Heart right ventricle (tissue), 16 donors: ENCODE results near the gene OR13A1. TPM values are rescaled to one million over a fixed set of nuclear protein-coding genes. Genes with fewer than 3 reads are reported as not detected.

Source experiments
- ATAC-seq, 8 donors: fragments of 200-7000 bp; cut with Tn5 transposase; one replicate each; pipeline ENCODE4 v1.9.1; 2020; ENCODE audit warnings: mild to moderate bottlenecking in 8 of 8, moderate library complexity in 8 of 8, moderate number of reproducible peaks in 1 of 8
- DNase-seq, 2 donors: peaks; one replicate each; pipeline ENCODE4 v3.0.0-alpha.2; 2020
- H3K27ac ChIP-seq, 10 donors: fragments of 200-600 bp; sonication (generic) in 2 of 10; one replicate each; pipeline versions ENCODE4 v1.5.0 to v1.8.0; 2020 to 2022; ENCODE audit warnings: mild to moderate bottlenecking in 3 of 10
- H3K27me3 ChIP-seq, 7 donors: fragments of 200-600 bp; one replicate each; pipeline ENCODE4 v1.8.0; 2021 to 2022; ENCODE audit warnings: mild to moderate bottlenecking in 2 of 7
- H3K36me3 ChIP-seq, 9 donors: fragments of 200-600 bp; sonication (generic) in 1 of 9; one replicate each; pipeline versions ENCODE4 v1.5.0 to v1.8.0; 2020 to 2022; ENCODE audit warnings: mild to moderate bottlenecking in 2 of 9
- H3K4me1 ChIP-seq, 9 donors: fragments of 200-600 bp; sonication (generic) in 1 of 9; one replicate each; pipeline versions ENCODE4 v1.5.0 to v1.8.0; 2020 to 2022; ENCODE audit warnings: mild to moderate bottlenecking in 4 of 9
- H3K4me3 ChIP-seq, 10 donors: fragments of 200-600 bp; sonication (generic) in 2 of 10; one replicate each; pipeline versions ENCODE4 v1.5.0 to v1.8.0; 2020 to 2022; ENCODE audit warnings: mild to moderate bottlenecking in 7 of 10, moderate library complexity in 2 of 10
- H3K9me3 ChIP-seq, 11 donors: fragments of 200-600 bp in 10 of 11; sonication (generic) in 2 of 11; one replicate each; pipeline versions ENCODE4 v1.5.0 to v1.8.0; 2013 to 2022; ENCODE audit warnings: mild to moderate bottlenecking in 2 of 11, control low read depth in 1 of 11, moderate library complexity in 1 of 11
- WGBS, 2 donors: extraction: QIAGEN DNeasy Blood & Tissue Kit; methylation state at CpG; one replicate each; pipeline ENCODE4 v1.1.7; 2013; ENCODE audit warnings: inconsistent platforms in 1 of 2; 5-methylcytosine and 5-hydroxymethylcytosine counted together
- intact Hi-C, 10 donors: fragments of 100-400 bp; cut with DNase I; formaldehyde crosslinking; loops; one replicate each; pipeline versions ENCODE4 v1.11.1 to v1.14.2; 2022
- polyA plus RNA-seq, 2 donors: library from polyadenylated mRNA; stranded (reverse); fragments of 200-250 nt; gene quantifications; one replicate each; pipeline ENCODE4 v1.2.3, GENCODE V29; 2013
- total RNA-seq, 10 donors: library from RNA; stranded (reverse); fragmentation: NEBNext Ultra II Directional in 3 of 10; extraction: Animal tissue kit (Norgen Biotek cat#: 25700) in 3 of 10; gene quantifications; one replicate each; pipeline versions ENCODE4 v1.2.1 to v1.2.4, GENCODE V29; 2021 to 2023
- TF ChIP-seq, protein P1 (sequence below), 9 donors: fragments of 200-600 bp; sonication (generic) in 2 of 9; IDR thresholded peaks; one replicate each; pipeline versions ENCODE4 v1.5.0 to v1.8.0; 2021 to 2022; ENCODE audit warnings: antibody characterized with exemption in 9 of 9, mild to moderate bottlenecking in 5 of 9, moderate library complexity in 1 of 9
- donor health status: Arrhythmogenic right ventricular cardiomyopathy.
- donor health status: ischemic (EF 13 %, LVEDD 7.1; RV severe dilation, severe dysfunction).
- donor health status: healthy with polysubstance abuse.
- donor health status: DM: no; HTN: yes; CAD: no.
- donor health status: DM: no; HTN: no; CAD: no.
- donor health status: ischemic (EF 25% LVEDD 6.9; RV normal size, moderate dysfunction).
- donor health status: ischemic (EF 25% LVEDD 5.7; RV mildly dilated, moderate dysfunction).
- donor health status: healthy.
- donor health status: DM: yes; HTN: yes; CAD: no.
- donor health status: Ischemic cardiomyopathy.
- donor health status: ischemic (EF 35%, LVEDD 5.7; RV mildly dilated, moderate dysfunction).
- donor health status: nonischemic (EF 11% LVEDD 7.7; RV severe dilation, severe dysfunction).
- donor health status: DM: yes; HTN: yes; CAD: no.
- donor health status: PGD.
- donor health status: ischemic (EF 29% LVEDD 5.4; RV normal size, mild dysfunction).
- donor health status: nonischemic (EF 23%, LVEDD 6.1; RV moderate dilation, normal function).

The OR13A1 gene
- total and polyA plus RNA-seq, 12 donors, result 0.04 to 0.12 TPM; not detected in 10

DNA sequence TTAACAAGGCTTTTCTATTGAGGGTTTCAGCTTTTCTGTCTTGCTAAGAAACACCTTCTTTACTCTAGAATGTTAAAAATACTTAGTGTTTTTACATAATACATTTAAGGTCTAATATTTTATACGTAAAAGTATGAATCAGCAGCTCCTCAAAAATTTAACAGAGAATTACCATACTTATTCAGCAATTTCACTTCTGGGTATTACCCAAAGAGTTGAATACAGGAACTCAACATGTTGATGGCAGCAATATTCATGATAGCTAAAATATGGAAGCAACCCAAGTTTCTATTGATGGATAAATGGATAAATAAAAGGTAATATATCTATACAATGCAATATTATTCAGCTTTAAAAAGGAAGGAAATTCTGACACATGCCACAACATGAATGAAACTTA lies 9.7 kb upstream of the OR13A1 start:
- Histone ChIP-seq H3K36me3 (no peaks in the 10 kb centered on the region), H3K27ac (no peak overlapping the region), H3K4me1 (no peaks in the 10 kb centered on the region), H3K4me3 (no peak overlapping the region), H3K9me3 (peaks cover 0 to 32% (median 0%) of the 10 kb centered on the region in 11 donors), H3K27me3 (no peaks in the 10 kb centered on the region)
- ATAC-seq, result no peak
- no peak for DNase-seq
- intact Hi-C loops, result no loop called here
- TF ChIP-seq, protein P1, sequence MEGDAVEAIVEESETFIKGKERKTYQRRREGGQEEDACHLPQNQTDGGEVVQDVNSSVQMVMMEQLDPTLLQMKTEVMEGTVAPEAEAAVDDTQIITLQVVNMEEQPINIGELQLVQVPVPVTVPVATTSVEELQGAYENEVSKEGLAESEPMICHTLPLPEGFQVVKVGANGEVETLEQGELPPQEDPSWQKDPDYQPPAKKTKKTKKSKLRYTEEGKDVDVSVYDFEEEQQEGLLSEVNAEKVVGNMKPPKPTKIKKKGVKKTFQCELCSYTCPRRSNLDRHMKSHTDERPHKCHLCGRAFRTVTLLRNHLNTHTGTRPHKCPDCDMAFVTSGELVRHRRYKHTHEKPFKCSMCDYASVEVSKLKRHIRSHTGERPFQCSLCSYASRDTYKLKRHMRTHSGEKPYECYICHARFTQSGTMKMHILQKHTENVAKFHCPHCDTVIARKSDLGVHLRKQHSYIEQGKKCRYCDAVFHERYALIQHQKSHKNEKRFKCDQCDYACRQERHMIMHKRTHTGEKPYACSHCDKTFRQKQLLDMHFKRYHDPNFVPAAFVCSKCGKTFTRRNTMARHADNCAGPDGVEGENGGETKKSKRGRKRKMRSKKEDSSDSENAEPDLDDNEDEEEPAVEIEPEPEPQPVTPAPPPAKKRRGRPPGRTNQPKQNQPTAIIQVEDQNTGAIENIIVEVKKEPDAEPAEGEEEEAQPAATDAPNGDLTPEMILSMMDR (IDR thresholded peaks at IDR 0.05), result no peak
- 78% methylated on average over 1 of the region's 1 CpG for WGBS, 2 donors

DNA sequence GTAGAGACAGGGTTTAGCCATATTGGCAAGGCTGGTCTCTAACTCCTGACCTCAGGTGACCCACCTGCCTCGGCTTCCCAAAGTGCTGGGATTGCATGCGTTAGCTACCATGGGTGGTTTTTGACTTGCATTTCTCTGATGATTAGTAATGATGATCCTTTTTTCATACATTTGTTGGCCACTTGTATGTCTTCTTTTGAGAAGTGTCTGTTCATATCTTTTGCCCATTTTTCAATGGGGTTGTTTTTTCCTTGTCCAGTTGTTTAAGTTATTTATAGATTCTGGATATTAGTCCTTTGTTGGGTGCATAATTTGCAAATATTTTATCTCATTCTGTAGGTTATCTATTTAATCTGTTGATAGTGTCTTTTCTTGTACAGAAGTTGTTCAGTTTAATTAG lies 4.3 kb upstream of the OR13A1 start:
- intact Hi-C loops, result no loop called here
- no peaks in the 10 kb centered on the region for H3K27me3 ChIP-seq
- 84 to 93% methylated on average over 2 of the region's 2 CpGs for WGBS, 2 donors

DNA sequence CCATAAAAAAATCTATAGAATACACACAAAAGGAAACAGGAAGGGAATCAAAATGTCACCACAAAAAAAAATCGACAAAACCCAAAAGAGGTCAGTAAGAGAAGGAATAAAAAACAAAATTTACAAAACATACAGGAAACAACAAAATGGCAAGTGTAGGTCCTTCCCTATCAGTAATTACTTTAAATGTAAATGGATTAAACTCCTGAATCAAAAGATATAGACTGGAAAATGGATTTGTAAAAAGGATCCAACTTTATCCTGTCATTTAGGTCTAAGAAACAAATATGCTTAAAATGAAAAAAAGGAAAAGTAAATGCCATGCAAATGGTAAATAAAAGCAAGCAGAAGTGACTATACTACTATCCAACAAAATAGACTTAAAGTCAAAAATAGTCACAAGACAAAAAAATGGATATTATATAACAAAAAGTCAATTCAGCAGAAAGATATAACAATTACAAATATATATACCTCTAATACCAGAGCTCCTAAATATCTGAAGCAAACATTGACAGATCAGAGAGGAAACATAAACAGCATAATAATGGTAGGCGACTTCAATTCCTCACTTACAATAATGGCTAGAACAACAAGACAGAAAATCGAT lies 2.0 kb downstream of the OR13A1 start:
- H3K9me3 ChIP-seq, result peaks cover 0 to 53% (median 13%) of the 10 kb centered on the region in 11 donors
- no peaks in the 10 kb centered on the region for H3K36me3 ChIP-seq
- DNase-seq (no peak), ATAC-seq (no peak)
- no peak overlapping the region for H3K27ac ChIP-seq
- TF ChIP-seq, protein P1 (IDR thresholded peaks at IDR 0.05), result no peak
- intact Hi-C loops, result no loop called here
- 82 to 88% methylated on average over 3 of the region's 3 CpGs for WGBS, 2 donors
- no peaks in the 10 kb centered on the region for H3K27me3 ChIP-seq
- H3K4me3 ChIP-seq, result no peak overlapping the region
- no peaks in the 10 kb centered on the region for H3K4me1 ChIP-seq

More for the DNA sequence above, 4.3 kb upstream of the OR13A1 start:
- Histone ChIP-seq H3K4me3 (no peak overlapping the region), H3K9me3 (peaks cover 0 to 41% (median 10%) of the 10 kb centered on the region in 11 donors), H3K4me1 (no peaks in the 10 kb centered on the region), H3K36me3 (no peaks in the 10 kb centered on the region), H3K27ac (no peak overlapping the region)
- DNase-seq (no peak), ATAC-seq (no peak)
- TF ChIP-seq, protein P1 (IDR thresholded peaks at IDR 0.05), result no peak

DNA sequence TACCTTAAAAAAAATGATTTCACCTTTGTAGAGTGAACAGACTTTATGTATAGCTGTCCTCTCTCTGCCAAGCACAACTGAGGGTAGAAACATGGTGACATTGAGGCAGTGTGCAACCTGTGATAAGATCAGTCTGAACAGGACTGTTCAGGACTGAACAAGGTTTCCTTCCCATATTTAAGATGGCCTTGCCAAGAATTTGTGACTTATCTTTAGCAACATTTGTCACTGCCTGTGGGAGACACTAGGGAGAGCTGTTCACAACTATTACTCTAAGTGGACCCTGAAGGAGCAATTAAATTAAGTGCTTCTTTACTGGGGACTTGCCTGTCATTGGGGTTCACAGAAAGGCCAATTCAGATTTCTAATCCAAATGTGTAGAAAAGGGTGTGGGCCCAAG lies 6.7 kb downstream of the OR13A1 start:
- Histone ChIP-seq H3K4me1 (no peaks in the 10 kb centered on the region), H3K36me3 (no peaks in the 10 kb centered on the region), H3K27me3 (peaks cover 0 to 10% (median 0%) of the 10 kb centered on the region in 7 donors), H3K27ac (no peak overlapping the region), H3K4me3 (no peak overlapping the region), H3K9me3 (peaks cover 0 to 22% (median 8%) of the 10 kb centered on the region in 11 donors)
- intact Hi-C loops, result loop anchor here in 1 of 10 donors (10.0 kb wide), 1 partner anchor 64 kb away; no protein-coding TSS in a partner anchor
- TF ChIP-seq, protein P1 (IDR thresholded peaks at IDR 0.05), result peak in 4 of 9 donors; percentile 23 to 34 (median 30)
- DNase-seq (no peak), ATAC-seq (peak in 3 of 8 donors; percentile 19 to 31 (median 30))
